Stimulated activated CD8-positive, alpha-beta memory T cell treated with anti-CD3 and anti-CD28 coated beads, Interleukin-12 subunit alpha, Interleukin-12 subunit beta, amount 100 ng/mL, for 4 hours (primary cell): ENCODE results near the gene PLIN5.

Experiments
- DNase-seq: peaks from one replicate; pipeline ENCODE4 v3.0.0-alpha.2; 2020; ENCODE audit warnings: low read depth

Gene PLIN5

GRCh38 chr19:4534836-4535658 is at the start of gene PLIN5:
Gene PLIN5 (minus strand): TSS chr19:4535224. CDS start chr19:4534074, 1,150 bp downstream.
- DNase-seq, result peak; percentile 24

- no peak for DNase-seq
Observed at GRCh38 chr19:4583961-4584669, 49.1 kb upstream of the PLIN5 start.

GRCh38 chr19:4582980-4583842 is 48.2 kb upstream of the PLIN5 start:
- DNase-seq, result no peak

GRCh38 chr19:4581666-4582553 is 46.9 kb upstream of the PLIN5 start:
- no peak for DNase-seq

- no peak for DNase-seq
Observed at GRCh38 chr19:4580961-4581665, 46.1 kb upstream of the PLIN5 start.

GRCh38 chr19:4580021-4580901 is 45.2 kb upstream of the PLIN5 start:
- no peak for DNase-seq

- no peak for DNase-seq
Observed at GRCh38 chr19:4579389-4579788, 44.4 kb upstream of the PLIN5 start.

GRCh38 chr19:4578552-4579248 is 43.7 kb upstream of the PLIN5 start:
- no peak for DNase-seq

- no peak for DNase-seq
Observed at GRCh38 chr19:4577020-4577782, 42.2 kb upstream of the PLIN5 start.

- peak; percentile 34 for DNase-seq
Observed at GRCh38 chr19:4576016-4576933, 41.3 kb upstream of the PLIN5 start.

GRCh38 chr19:4575267-4576015 is 40.4 kb upstream of the PLIN5 start:
- DNase-seq, result no peak

- DNase-seq, result no peak
Observed at GRCh38 chr19:4573682-4574081, 38.7 kb upstream of the PLIN5 start.

- no peak for DNase-seq
Observed at GRCh38 chr19:4571305-4571917, 36.4 kb upstream of the PLIN5 start.

GRCh38 chr19:4570916-4571304 is 35.9 kb upstream of the PLIN5 start:
- DNase-seq, result no peak

- no peak for DNase-seq
Observed at GRCh38 chr19:4570402-4570801, 35.4 kb upstream of the PLIN5 start.

- DNase-seq, result no peak
Observed at GRCh38 chr19:4568886-4569285, 33.9 kb upstream of the PLIN5 start.
